ENCODE results near the gene GPR180.
"Not testable (repeated sequence)": the region's sequence is repeated elsewhere in the genome, so short reads cannot be mapped to it uniquely, and the experiment has no call there.

Gene GPR180

DNA sequence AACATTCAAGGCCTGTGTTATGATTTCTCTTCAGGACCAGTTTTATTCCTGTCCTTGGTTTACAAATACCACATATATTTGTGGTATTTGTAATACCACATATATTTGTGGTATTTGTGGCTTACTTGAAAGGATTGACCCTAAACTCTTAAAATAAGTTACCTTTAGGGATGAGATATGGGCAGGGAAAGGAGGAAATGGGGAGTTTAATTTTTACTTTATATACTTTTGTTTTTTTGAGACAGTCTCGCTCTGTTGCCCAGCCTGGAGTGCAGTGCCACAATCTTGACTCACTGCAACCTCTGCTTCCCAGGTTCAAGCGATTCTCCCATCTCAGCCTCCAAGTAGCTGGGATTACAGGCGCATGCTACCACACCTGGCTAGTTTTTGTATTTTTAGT is 3.4 kb upstream of the GPR180 start:
- no peak for DNase-seq

DNA sequence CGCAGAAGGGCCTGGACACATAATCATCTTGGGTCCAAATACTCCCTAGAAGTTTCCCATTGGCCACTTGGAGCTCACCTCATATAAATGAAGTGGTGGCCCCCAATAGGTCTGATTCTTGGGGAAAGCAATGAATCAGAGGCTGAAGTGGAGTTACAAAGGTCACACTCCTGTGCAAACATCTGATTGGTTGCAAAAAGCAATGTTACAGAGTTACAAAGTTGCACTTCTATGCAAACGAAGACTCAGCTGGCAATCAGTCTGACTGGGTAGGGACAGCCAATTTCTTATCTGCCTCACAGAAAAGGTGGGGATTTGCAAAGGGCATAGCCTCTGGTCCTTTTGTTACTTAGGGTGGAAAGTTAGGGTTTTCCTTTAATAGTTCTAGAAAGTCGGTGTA is 1.8 kb upstream of the GPR180 start:
- no peak for DNase-seq

DNA sequence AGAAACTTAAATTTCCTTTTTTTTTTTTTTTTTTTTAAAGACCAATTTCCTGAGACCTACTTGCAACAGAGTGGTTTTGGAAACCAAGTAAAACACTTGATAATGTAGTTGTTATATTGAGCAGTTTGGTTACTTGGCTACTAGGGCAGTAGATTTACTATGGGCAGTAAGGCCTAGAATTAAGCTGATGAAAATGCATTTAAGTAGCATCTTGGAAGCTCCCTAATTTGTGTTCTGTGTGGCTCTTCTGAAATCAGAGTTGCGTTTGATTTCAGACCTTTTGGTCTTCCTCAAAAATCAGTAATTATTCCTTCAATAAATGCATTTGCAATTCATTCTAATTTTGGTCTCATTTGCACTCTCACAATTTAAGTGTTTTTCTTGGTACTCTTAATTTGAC is 810 bp downstream of the GPR180 start:
- DNase-seq: peak in 1 of 2 experiments; percentile 18

DNA sequence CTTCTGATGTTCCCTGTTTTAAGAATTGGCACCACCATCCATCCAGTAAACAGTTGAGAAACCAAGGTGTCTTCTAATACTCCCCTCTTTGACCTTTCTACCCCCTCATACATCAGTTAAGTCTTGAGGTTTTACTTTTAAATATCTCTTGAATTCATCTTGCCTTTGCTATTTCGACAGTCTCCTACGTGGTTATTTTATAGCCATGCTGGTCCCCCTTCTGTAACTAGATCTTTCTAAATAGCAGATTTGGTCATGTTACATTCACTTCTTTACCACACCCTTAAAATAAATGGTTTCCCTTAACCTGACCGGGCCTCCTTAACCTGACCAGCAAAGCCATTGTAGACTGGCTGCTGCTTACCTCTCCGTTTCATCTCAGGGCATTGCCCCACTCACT is 5.4 kb downstream of the GPR180 start:
- no peak for DNase-seq

DNA sequence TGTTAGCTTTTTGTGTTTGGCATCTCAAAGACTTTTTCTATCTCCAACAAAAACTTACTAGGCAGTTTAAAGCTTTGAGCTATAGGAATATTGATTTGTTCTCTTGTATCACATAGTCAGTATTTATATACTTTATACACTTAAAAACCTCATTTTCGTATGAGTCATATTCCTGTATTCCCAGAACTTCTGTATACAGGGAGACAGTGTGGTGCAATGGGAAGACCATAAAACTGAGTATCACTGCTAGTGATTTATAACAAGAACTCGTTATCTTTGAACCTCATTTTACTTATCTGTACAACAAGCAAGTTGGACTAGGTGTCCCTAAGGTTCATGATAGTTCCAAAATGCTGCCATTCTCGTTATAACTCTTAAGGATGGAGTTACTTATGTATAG is 6.3 kb downstream of the GPR180 start:
- no peak for DNase-seq

DNA sequence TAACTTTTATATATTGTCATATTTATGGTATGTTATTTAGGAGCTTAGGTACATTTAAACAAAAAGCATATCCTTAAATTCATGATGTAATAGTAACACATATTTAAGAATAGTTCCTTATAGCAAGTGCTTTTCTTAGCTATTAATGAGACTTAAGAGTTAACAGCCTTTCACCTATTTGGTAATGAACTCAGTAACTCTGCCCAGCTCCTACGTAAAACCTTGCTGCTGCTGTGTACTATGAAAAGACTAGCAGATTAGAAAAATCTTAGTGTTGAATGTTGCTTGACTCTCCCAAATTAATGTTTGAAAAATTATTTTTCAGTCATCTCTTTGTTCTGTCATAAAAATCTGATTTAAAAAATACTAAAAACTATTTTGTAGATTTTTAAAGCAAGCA is 6.9 kb downstream of the GPR180 start:
- no peak for DNase-seq

DNA sequence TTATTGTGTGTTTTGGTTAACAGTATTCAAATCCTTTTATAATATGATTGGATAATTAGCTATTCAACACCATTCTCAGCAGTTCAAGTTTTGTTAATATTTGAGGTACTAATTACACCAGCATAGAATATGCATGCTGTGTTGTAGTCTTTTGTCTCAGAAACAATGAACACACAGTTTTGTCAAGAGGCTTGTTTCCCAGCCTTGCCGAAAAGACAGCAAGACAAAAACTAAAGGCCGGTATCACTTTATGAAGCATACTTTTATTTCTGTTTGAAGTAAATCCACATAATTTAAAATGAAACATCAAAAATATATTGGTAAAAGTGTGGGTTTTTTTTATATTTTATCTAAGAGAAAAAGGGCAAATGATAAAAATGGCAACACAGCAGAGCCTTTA is 7.5 kb downstream of the GPR180 start:
- no peak for DNase-seq

DNA sequence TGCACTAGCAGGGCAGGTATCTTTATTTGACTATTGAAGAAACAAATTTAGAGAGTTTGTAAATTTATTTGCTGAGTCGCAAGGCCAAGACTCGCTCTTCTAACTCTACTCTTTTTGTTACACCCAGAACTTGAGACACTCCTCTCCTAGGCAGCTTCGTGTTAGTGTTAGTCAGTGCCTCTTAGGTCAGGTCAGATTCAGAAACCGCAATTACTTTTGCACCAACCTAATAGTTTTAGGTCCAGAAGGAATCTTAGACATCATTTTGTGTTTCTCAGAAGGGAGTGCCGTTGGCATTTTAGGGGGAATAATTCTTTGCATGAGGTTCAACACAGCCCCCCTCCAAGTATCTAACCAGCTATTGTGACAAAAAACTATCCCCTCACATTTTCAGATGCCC is 8.8 kb downstream of the GPR180 start:
- DNase-seq: no peak

DNA sequence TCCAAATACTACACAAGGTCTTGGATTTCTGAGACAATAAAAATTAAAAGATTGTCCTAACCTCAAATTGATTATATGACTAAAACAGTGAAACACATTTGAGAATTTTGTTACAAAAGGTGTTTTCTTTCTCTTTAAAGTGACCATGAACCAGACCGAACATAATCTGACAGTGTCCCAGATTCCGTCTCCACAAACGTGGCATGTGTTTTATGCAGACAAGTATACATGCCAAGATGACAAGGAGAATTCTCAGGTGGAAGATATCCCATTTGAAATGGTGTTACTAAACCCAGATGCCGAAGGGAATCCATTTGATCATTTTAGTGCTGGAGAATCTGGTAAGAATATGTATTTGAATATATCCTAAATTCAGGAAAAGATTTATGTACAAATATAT is 10.4 kb downstream of the GPR180 start:
- no peak for DNase-seq

DNA sequence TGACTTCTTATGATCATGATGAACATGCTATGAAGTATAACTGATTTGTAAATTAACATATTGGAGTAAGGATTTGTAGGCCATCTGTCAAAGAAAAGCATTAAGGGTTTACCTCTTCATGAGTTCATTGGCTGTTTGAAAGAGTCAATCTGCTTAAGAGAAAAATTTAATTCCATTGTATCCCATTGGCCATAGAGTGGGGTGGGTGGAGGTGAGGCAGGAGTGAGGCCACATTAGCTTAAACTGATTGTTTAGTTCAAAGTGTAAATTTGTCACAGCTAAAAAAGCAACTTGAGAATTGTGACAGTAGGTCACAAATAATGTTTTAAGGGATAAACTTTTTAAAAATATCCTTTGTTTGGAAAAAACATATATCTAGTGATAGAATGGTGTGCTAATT is 11.4 kb downstream of the GPR180 start:
- DNase-seq: no peak

DNA sequence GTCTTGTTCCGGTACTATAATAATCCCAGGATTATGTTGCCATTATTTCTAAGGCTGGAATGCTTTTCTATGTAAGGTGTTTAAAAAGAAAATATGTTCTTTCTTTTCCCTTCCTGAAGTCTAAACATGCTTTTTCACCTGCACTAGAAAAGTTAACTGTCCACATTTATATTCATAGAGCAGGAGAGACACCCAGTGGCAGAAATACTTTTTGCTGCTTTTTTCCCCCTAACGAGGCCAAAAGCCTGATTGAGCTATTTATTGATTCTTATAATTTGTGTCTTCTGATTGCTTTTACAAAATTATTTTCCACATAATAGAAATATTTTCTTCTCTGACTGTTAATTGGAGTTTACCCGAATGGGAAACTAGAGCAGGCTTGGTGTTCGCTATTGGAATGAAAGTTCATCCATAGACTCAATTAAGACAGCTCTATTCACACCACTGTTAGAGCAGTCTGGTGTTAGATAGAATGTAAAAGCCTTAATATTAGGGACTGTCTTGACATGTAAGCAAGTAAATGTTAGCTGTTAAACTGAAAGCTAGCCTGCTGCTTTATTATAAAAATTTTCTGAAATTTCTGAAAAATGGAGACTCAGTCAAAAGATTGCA is 15.8 kb downstream of the GPR180 start:
- DNase-seq: peak; percentile 48 to 57

DNA sequence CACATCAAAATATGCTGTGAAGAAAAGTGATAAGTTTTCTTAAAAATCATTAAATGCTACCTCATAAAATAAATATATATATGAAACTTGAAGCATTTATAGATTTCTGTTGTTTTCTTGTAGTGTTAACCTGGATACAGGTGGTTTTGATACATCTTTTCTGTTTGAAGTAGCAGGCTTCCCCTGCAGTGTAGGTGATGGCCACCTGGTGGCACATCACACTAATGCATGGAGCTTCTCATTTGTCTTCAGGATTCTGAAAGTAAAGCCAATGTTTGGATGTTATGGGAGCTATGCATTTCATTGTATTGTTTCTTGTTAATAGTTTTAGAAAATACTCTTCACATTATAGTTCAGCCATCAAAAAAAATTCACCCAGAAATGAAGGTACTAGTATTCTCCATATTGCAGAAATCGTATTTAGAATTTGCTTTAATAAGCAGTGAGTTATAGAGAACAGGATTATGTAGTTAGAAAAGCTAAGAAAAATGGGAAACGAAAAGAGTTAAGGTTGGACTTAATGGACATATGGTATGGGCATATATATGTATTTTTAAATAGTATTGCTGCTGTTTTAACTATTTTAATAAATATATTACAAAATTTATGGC is 18.7 kb downstream of the GPR180 start:
- DNase-seq: peak; percentile 12 to 50

DNA sequence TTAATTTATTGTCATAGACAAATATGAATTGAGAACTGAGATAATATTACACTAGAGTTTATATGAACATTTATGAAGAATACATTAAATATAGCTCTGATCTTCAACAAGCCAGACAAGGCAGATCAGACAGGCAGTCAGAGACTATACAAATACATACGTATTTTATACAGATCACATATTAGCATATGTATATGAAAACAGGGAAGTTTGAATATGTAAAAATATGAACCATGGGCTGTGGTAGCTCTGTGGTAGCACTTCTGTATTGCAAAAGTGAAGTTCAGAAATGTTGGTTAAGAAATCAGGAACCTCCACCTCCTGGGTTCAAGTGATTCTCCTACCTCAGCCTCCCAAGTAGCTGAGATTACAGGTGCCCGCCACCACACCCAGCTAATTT is 20.7 kb downstream of the GPR180 start:
- DNase-seq: peak; percentile 18 to 33

DNA sequence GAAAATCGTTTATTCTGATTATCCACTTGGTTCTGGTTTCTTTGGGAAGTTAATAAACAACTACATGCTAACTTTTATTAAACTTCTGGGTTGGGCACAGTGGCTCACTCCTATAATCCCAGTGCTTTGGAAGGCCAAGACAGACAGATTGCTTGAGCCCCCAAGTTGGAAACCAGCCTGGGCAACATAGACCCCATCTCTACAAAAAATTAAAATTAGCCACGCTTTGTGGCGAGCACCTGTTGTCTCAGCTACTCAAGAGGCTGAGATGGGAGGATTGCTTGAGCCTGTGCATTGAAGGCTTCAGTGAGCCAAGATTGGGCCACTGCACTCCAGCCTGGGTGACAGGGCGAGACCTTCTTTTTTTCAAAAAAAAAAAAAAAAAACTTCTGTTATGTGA is 21.7 kb downstream of the GPR180 start:
- DNase-seq: no peak

DNA sequence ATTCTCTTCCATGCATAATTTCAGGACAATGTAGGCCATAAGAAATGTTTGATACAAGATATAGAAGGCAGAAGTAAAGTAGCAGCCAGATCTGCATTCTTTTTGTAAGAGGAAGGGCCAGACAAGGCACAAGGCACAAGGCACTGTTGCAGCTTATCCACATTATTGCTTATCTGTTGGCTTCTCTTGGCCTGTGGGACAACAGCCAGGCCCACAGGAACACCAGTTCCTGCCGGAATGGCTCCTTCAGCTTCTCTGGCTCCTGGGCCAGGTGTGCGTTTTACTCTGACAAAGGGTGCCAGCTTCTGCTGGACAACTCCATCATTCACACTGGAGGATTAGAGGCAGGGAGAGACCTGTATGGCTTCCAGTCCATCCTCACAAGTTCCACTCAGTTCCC is 29.2 kb downstream of the GPR180 start:
- no peak for DNase-seq

DNA sequence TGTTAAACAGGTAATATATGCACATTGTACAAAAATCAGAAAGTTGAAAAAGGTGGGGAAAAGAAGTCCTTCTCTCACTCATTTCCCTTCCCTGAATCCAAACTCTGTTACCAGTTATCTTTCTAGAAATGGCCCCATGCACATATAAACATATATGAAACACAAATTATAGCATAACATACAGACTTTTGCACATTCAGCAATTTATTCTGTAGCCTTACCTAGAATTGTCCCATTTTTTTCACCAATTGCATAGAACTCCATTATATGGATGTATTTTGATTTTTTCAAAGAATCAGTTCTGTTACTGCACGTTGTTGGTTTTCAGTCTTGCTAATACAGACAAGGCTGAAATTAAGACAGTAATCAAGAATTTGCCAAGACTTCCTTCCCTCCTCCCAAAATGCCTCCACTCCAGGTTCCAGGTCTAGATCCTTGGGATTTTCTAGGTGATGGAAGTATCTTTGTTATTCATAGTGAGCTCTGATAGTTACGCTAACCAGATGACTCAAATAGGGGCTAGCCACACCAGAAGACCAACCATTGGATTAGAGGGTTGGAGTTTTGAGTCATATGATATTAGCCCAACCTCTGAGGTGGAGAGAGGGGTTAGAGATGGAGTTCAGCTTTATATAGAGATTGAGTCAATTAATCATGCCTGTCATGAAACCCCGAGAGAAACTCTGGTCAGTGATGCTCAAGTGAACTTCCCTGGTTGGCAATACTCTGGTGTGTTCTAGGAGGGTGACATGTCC is 30.7 kb downstream of the GPR180 start:
- no peak for DNase-seq

DNA sequence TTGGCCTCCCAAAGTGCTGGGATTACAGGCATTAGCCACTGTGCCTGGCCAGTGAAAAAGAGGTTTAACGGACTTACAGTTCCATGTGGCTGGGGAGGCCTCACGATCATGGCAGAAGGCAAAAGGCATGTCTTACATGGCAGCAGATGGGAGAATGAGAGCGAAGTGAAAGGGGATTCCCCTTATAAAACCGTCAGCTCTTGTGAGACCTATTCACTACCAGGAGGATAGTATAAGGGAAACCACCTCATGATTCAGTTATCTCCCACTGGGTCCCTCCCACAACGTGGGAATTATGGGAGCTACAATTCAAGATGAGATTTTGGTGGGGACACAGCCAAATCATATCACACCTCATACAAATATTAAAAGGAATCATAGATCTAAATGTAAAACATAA is 34.4 kb downstream of the GPR180 start:
- not testable (repeated sequence) for DNase-seq

DNA sequence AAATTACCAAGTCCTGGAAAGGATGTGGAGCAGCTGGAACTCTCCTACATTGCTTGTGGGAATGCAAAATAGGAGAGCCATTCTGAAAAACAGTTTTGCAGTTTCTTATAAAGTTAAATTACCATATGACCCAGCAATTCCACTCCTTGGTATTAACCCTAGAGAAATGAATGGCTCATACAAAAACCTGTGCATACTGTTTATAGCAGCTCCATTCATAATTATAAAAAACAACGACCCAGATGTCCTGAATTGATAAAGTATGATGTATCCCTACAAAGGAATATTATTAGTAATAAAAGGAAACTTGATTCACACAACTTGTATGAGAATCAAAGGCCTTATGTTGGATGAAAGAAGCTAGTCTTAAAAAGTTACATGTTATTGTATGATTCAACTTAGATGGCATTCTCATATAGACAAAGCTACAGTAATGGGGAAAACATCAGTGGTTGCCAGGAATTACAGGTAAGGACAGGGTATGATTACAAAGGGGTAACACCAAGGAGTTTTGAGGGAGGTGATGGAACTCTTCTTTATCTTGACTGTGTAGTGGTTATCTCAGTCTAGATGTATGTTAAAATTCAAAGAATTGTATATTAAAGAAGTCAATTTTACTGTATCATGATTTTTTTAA is 35.4 kb downstream of the GPR180 start:
- DNase-seq: no peak

DNA sequence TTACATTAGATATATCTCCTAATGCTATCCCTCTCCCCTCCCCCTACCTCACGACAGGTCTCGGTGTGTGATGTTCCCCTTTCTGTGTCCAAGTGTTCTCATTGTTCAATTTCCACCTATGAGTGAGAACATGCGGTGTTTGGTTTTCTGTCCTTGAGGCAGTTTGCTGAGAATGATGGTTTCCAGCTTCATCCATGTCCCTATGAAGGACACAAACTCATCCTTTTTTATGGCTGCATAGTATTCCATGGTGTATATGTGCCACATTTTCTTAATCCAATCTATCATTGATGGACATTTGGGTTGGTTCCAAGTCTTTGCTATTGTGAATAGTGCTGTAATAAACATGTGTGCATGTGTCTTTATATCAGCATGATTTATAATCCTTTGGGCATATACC is 36.0 kb downstream of the GPR180 start:
- not testable (repeated sequence) for DNase-seq

DNA sequence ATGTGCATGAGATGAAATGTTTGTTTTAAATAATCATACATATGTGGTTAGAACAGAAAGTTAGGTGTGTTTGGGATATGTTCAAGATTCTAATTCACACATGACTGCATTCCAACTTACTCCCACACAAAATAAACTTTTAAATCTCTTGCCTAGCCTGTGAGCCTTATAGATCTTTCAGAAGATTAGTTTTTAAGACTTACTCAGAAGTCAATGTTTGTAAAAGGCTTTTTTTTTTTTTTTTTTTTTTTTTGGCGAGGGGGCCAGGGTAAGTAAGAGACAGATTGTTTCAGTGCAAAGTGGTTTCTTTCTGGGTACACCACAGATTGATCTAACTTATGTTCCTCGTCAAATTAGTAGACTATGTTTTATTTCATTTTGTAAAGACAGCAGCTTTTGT is 39.1 kb downstream of the GPR180 start:
- DNase-seq: no peak

DNA sequence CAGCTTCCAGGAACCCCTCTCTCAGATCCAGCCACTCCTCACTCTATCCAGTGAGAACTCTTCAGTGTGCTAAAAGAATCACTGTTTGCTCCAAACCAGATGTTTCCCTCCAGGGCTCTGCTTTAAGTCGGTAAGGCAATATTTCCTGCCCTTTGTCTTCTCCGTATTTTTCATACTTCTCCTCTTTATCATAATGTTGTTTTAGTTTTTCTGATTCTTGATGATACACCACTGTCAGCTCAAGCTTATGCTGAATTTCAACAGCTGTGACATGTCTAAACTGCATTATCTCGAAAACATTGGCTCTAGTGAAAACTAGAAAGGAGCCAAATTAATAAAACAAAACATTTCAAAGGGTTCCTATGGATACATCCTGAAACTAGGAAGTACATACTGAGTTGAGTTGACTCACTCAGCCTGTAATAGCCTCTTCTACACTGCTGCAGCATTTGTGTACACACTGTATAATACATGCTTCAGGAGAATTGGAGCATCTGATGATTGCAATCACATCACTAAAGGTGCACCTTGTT is 39.8 kb downstream of the GPR180 start:
- no peak for DNase-seq

DNA sequence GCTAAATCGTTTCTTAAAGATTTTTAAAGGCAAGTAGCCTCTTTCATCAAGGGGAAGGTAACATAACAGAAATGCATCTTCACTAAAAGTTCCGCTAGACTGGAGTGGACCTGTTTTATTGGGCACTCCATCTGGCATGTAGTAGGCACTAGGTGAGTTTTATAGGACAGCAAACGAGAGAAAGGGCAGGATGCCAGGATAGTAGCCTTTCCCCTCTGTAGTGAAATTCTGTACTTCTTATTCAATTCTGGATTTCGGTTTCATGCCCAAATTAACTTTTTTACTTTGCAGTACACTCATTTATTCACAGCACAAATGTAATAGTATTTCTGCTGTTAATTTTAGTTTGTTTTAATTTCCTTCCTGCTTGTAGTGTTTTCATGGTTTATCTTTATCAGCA is 45.2 kb downstream of the GPR180 start:
- no peak for DNase-seq

DNA sequence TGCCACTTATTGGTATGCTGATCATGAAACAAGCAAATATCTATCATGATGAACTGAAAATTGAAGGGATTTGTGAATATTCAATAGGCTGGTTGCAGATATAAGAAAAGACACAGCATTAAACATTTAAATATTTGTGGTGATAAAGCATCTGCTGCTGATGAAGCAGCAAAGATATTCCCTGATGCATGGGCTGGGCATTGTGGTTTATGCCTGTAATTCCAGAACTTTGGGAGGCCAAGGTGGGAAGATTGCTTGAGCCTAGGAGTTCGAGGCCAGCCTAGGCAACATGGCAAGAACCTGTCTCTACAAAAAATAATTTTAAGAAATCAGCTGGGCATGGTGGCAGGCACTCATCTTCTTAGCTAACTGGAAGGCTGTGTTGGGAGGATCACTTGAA is 54.5 kb downstream of the GPR180 start:
- DNase-seq: no peak

DNA sequence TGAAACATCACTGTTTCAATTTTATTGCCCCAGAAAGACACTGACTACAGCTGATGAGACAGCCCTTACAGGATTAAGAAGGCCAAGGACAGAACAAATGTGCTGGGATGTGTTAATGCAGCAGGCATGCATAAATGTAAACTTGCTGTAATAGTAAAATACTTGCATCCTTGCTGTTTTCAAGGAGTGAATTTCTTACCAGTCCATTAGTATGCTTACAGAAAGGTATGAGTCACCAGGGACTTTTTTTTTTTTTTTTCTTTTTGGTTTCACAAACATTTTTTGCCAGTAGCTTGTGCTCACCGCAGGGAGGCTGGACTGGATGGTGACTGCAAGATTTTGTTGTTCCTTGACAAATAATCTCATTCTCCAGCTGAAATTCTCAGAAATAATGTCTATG is 55.1 kb downstream of the GPR180 start:
- no peak for DNase-seq

Measured in AML-193 (cell line).